H1 (cell line): ENCODE measurements around the gene C2CD4C. TPM values are rescaled to one million over a fixed set of nuclear protein-coding genes. Genes with fewer than 3 reads are reported as not detected.

ENCODE experiments used
- CTCF ChIA-PET: fragments of 300-600 bp; sonication (Branson Sonifier 250); formaldehyde crosslinking; loops from one replicate; lab custom pipeline; 2021; ENCODE audit not compliant: partially characterized antibody; lab: Charles Lee
- POLR2A ChIA-PET: fragments of 300-600 bp; sonication (Branson Sonifier 250); formaldehyde crosslinking; loops from one replicate; lab custom pipeline; 2021; ENCODE audit warnings: inconsistent platforms; ENCODE audit not compliant: partially characterized antibody; lab: Charles Lee
- DNase-seq, 2 experiments: peaks; one replicate each; pipeline versions ENCODE4 v3.0.0 to v3.0.0-alpha.2; 2010 to 2022; ENCODE audit warnings: low spot score in 2 of 2, low read depth in 1 of 2, mixed read lengths in 1 of 2
- FAIRE-seq: peaks from 2 replicates; lab custom pipeline; 2011; peaks lifted over from hg19 to GRCh38; lab: Jason Lieb, UNC
- H2AFZ ChIP-seq: 2 replicates; pipeline ENCODE4 v1.8.1; 2012; ENCODE audit warnings: low read length, inconsistent platforms
- H2AK5ac ChIP-seq: 2 replicates; pipeline ENCODE4 v1.6.1; 2013; ENCODE audit warnings: low read depth, low read length
- H2BK120ac ChIP-seq: replicated peaks from 2 replicates; pipeline ENCODE3; 2013; ENCODE audit warnings: low read depth, low read length, inconsistent platforms
- H2BK12ac ChIP-seq: 2 replicates; pipeline ENCODE4 v1.6.1; 2013; ENCODE audit warnings: low read depth, low read length
- H2BK15ac ChIP-seq: 2 replicates; pipeline ENCODE4 v1.6.1; 2013; ENCODE audit warnings: low read length
- H2BK20ac ChIP-seq: 2 replicates; pipeline ENCODE4 v1.6.1; 2013; ENCODE audit warnings: low read length
- H2BK5ac ChIP-seq: 2 replicates; pipeline ENCODE4 v1.6.1; 2013; ENCODE audit warnings: low read depth, low read length
- H3K14ac ChIP-seq: 2 replicates; pipeline ENCODE4 v1.6.1; 2013; ENCODE audit warnings: inconsistent platforms; ENCODE audit not compliant: insufficient read length
- H3K18ac ChIP-seq: 2 replicates; pipeline ENCODE4 v1.6.1; 2013; ENCODE audit warnings: low read length; ENCODE audit errors: extremely low read depth
- H3K23ac ChIP-seq: 2 replicates; pipeline ENCODE4 v1.6.1; 2013; ENCODE audit warnings: inconsistent platforms; ENCODE audit not compliant: insufficient read length
- H3K23me2 ChIP-seq: 2 replicates; pipeline ENCODE4 v1.6.1; 2013; ENCODE audit warnings: low read depth, low read length
- H3K27ac ChIP-seq: 2 replicates; pipeline ENCODE4 v1.6.1; 2011; ENCODE audit warnings: low read depth, low read length, inconsistent platforms
- H3K27me3 ChIP-seq, 4 experiments: replicated peaks in 1 of 4; 1 replicate in 1 of 4; 2 replicates in 3 of 4; pipeline versions ENCODE4 v1.6.1 to v1.8.1; 2011 to 2013; ENCODE audit warnings: low read length in 3 of 4, mild to moderate bottlenecking in 3 of 4, inconsistent platforms in 2 of 4, mixed read lengths in 2 of 4, moderate library complexity in 1 of 4; ENCODE audit not compliant: control insufficient read depth in 3 of 4, insufficient read depth in 3 of 4; ENCODE audit errors: extremely low read depth in 1 of 4
- H3K36me3 ChIP-seq, 4 experiments: 2 replicates each; pipeline versions ENCODE4 v1.6.1 to v1.8.1; 2011 to 2013; ENCODE audit warnings: mild to moderate bottlenecking in 4 of 4, low read length in 3 of 4, moderate library complexity in 2 of 4, control low read depth in 1 of 4, inconsistent platforms in 1 of 4; ENCODE audit not compliant: insufficient read depth in 4 of 4, control insufficient read depth in 2 of 4
- H3K4ac ChIP-seq: replicated peaks from 2 replicates; pipeline ENCODE3; 2013; ENCODE audit warnings: low read length, low read depth, mixed read lengths, inconsistent platforms; ENCODE audit not compliant: insufficient read length
- H3K4me1 ChIP-seq, 4 experiments: replicated peaks in 1 of 4; 1 replicate in 1 of 4; 2 replicates in 3 of 4; pipeline versions ENCODE4 v1.6.1 to v1.8.1; 2011 to 2013; ENCODE audit warnings: low read length in 3 of 4, inconsistent platforms in 2 of 4, mixed read lengths in 1 of 4; ENCODE audit not compliant: insufficient read depth in 4 of 4, control insufficient read depth in 3 of 4
- H3K4me2 ChIP-seq, 2 experiments: 2 replicates each; pipeline versions ENCODE4 v1.6.1 to v1.8.1; 2011 to 2013; ENCODE audit warnings: low read depth in 2 of 2, low read length in 2 of 2, control low read depth in 1 of 2, inconsistent platforms in 1 of 2, mild to moderate bottlenecking in 1 of 2; ENCODE audit not compliant: insufficient read depth in 1 of 2
- H3K4me3 ChIP-seq, 4 experiments: fragments of 200-600, 300-600 bp in 1 of 4; sonication (generic), shearing (Covaris generic), sonication (Bioruptor Twin) in 1 of 4; 2 replicates each; pipeline versions ENCODE4 v1.5.1 to v1.8.1; 2011 to 2016; ENCODE audit warnings: low read length in 4 of 4, low read depth in 3 of 4, control low read depth in 2 of 4, inconsistent platforms in 2 of 4, mild to moderate bottlenecking in 2 of 4, mixed read lengths in 1 of 4, moderate library complexity in 1 of 4; ENCODE audit not compliant: insufficient read depth in 2 of 4; ENCODE audit errors: extremely low read depth in 1 of 4
- H3K56ac ChIP-seq: replicated peaks from 2 replicates; pipeline ENCODE3; 2013; ENCODE audit warnings: low read depth, mild to moderate bottlenecking, mixed read lengths, low read length, inconsistent platforms; ENCODE audit not compliant: insufficient read length
- H3K79me1 ChIP-seq: 2 replicates; pipeline ENCODE4 v1.6.1; 2013; ENCODE audit warnings: low read depth, low read length, control low read depth
- H3K79me2 ChIP-seq, 2 experiments: 2 replicates each; pipeline versions ENCODE4 v1.6.1 to v1.8.1; 2012 to 2013; ENCODE audit warnings: low read length in 2 of 2, mild to moderate bottlenecking in 2 of 2, inconsistent platforms in 1 of 2; ENCODE audit not compliant: insufficient read depth in 2 of 2, control insufficient read depth in 1 of 2
- H3K9ac ChIP-seq, 4 experiments: replicated peaks in 1 of 4; 1 replicate in 1 of 4; 2 replicates in 3 of 4; pipeline versions ENCODE4 v1.6.1 to v1.8.1; 2011 to 2013; ENCODE audit warnings: low read depth in 3 of 4, low read length in 3 of 4, control low read depth in 2 of 4, mild to moderate bottlenecking in 2 of 4, moderate library complexity in 2 of 4, inconsistent platforms in 1 of 4; ENCODE audit errors: extremely low read depth in 1 of 4
- H3K9me3 ChIP-seq, 2 experiments: 2 replicates each; pipeline versions ENCODE4 v1.6.1 to v1.8.1; 2012 to 2013; ENCODE audit warnings: mild to moderate bottlenecking in 2 of 2, moderate library complexity in 2 of 2, control low read depth in 1 of 2, inconsistent platforms in 1 of 2, low read depth in 1 of 2, low read length in 1 of 2, mixed read lengths in 1 of 2; ENCODE audit not compliant: insufficient read depth in 2 of 2
- H4K20me1 ChIP-seq, 2 experiments: replicated peaks in 1 of 2; 2 replicates each; pipeline versions ENCODE3 to v1.8.1; 2011 to 2013; ENCODE audit warnings: inconsistent platforms in 2 of 2, low read length in 2 of 2, mild to moderate bottlenecking in 1 of 2; ENCODE audit not compliant: insufficient read depth in 2 of 2, control insufficient read depth in 1 of 2
- H4K5ac ChIP-seq: 2 replicates; pipeline ENCODE4 v1.6.1; 2013; ENCODE audit warnings: low read length, low read depth, mixed read lengths, inconsistent platforms; ENCODE audit not compliant: insufficient read length
- H4K8ac ChIP-seq: 2 replicates; pipeline ENCODE4 v1.8.0; 2013; ENCODE audit warnings: mild to moderate bottlenecking, moderate library complexity, low read length, inconsistent platforms; ENCODE audit not compliant: insufficient read depth; ENCODE audit errors: extremely low read depth
- H4K91ac ChIP-seq: replicated peaks from 2 replicates; pipeline ENCODE3; 2013; ENCODE audit warnings: low read length, mixed read lengths, inconsistent platforms; ENCODE audit not compliant: insufficient read length
- EGR1 ChIP-seq: IDR thresholded peaks from 2 replicates; pipeline ENCODE4 v1.6.1; 2011; ENCODE audit warnings: low read depth, low read length, borderline replicate concordance
- FOSL1 ChIP-seq: IDR thresholded peaks from 2 replicates; pipeline ENCODE4 v1.6.1; 2011; ENCODE audit warnings: mild to moderate bottlenecking, low read depth, low read length, moderate library complexity; ENCODE audit not compliant: insufficient read depth
- GABPA ChIP-seq: IDR thresholded peaks from 2 replicates; pipeline ENCODE4 v1.6.1; 2011; ENCODE audit warnings: mild to moderate bottlenecking, low read length, moderate library complexity, borderline replicate concordance; ENCODE audit not compliant: insufficient read depth
- NANOG ChIP-seq: IDR thresholded peaks from 2 replicates; pipeline ENCODE4 v1.6.1; 2011; ENCODE audit warnings: low read length, low read depth, mild to moderate bottlenecking, inconsistent platforms; ENCODE audit not compliant: insufficient read depth, poor library complexity, severe bottlenecking
- NRF1 ChIP-seq: IDR thresholded peaks from 2 replicates; pipeline ENCODE4 v1.6.1; 2011; ENCODE audit warnings: mild to moderate bottlenecking, low read depth, low read length, improper control_type of control experiment
- POLR2A ChIP-seq, 2 experiments: IDR thresholded peaks; 1 replicate in 1 of 2; 2 replicates in 1 of 2; pipeline ENCODE4 v1.6.1; 2011; ENCODE audit warnings: low read depth in 2 of 2, low read length in 2 of 2, mild to moderate bottlenecking in 2 of 2; ENCODE audit errors: control extremely low read depth in 1 of 2
- POLR2AphosphoS5 ChIP-seq: IDR thresholded peaks from 2 replicates; pipeline ENCODE4 v1.6.1; 2011; ENCODE audit warnings: low read depth, low read length
- POU5F1 ChIP-seq: IDR thresholded peaks from 2 replicates; pipeline ENCODE4 v1.6.1; 2011; ENCODE audit warnings: low read depth, mild to moderate bottlenecking, low read length, moderate library complexity
- RAD21 ChIP-seq, 2 experiments: IDR thresholded peaks in 1 of 2; conservative IDR thresholded peaks in 1 of 2; 2 replicates each; pipeline ENCODE4 v1.6.1; 2011; ENCODE audit warnings: low read depth in 2 of 2, low read length in 2 of 2, improper control_type of control experiment in 1 of 2, inconsistent platforms in 1 of 2, mild to moderate bottlenecking in 1 of 2, moderate library complexity in 1 of 2
- RFX5 ChIP-seq: IDR thresholded peaks from 2 replicates; pipeline ENCODE4 v1.6.1; 2011; ENCODE audit warnings: low read depth, low read length, improper control_type of control experiment, borderline replicate concordance
- RNF2 ChIP-seq: fragments of 200-900, 300-1000 bp; sonication (generic); IDR thresholded peaks from 2 replicates; pipeline ENCODE4 v1.7.1; 2016; ENCODE audit warnings: borderline replicate concordance, low read depth, mild to moderate bottlenecking, antibody characterized with exemption, low read length; ENCODE audit not compliant: poor library complexity, severe bottlenecking; ENCODE audit errors: missing control alignments
- SRF ChIP-seq: IDR thresholded peaks from 2 replicates; pipeline ENCODE4 v1.6.1; 2011; ENCODE audit warnings: mild to moderate bottlenecking, low read depth, low read length, moderate library complexity
- WGBS, 2 experiments: shearing (Covaris generic) in 1 of 2; methylation state at CpG; one replicate each; pipeline versions ENCODE4 v1.1.6 to v1.1.7; 2013 to 2015; ENCODE audit warnings: low lambda C conversion rate in 2 of 2, mixed read lengths in 2 of 2, inconsistent platforms in 1 of 2, low coverage in 1 of 2, missing lambda C conversion rate in 1 of 2; ENCODE audit not compliant: insufficient replicate concordance in 2 of 2, insufficient coverage in 1 of 2, insufficient read length in 1 of 2; ENCODE audit errors: extremely low coverage in 1 of 2, missing lambda C conversion rate in 1 of 2; 5-methylcytosine and 5-hydroxymethylcytosine counted together
- polyA plus RNA-seq, 7 experiments: library from polyadenylated mRNA; depleted of rRNA in 3 of 7; stranded (reverse) in 5 of 7; unstranded in 2 of 7; fragments of >200 nt in 5 of 7; fragments of 200-250 nt in 2 of 7; gene quantifications; 1 replicate in 5 of 7; 2 replicates in 1 of 7; 4 replicates in 1 of 7; pipeline versions ENCODE4 v1.2.1 to v1.2.3, GENCODE V29; 2011 to 2013; ENCODE audit warnings: missing spikeins in 2 of 7, mixed read lengths in 2 of 7
- total RNA-seq: library from RNA; stranded (reverse); fragmentation: NEBNext Ultra II Directional; extraction: Animal tissue kit (Norgen Biotek cat#: 25700); gene quantifications from 2 replicates; pipeline ENCODE4 v1.2.1, GENCODE V29; 2021

The C2CD4C gene
- total and polyA plus RNA-seq, 2 of the 8 experiments (the other 6 are each of a cell fraction or from before 2014, with no cell fraction given) = 3.8 to 6.3 TPM

DNA sequence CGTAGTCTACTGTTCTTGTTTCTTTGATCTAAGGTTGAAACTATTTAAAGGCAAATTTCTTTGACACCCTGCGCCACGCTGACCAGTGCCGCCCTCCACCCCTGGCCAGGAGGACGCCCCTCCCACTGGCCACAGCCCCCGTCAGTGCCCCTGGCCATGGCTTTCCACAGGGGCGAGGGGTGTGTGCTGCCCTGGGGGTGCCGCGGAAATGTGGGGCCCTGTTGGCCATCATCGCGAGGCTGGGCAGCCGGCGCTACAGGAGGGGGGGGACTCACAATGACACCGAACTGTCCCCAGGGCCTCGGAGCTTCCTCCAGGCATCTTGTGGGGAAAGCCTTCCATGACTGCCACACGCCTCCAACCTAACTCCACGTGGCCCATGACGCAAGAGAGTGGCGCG is 41.0 kb upstream of the C2CD4C start:
- H3K27ac ChIP-seq = no peak overlapping the region
- FAIRE-seq = no peak
- 83% methylated on average over 20 of the region's 20 CpGs; no CpG with 5 or more reads in 1 of the 2 experiments for WGBS, 2 experiments
- TF ChIP-seq POLR2AphosphoS5 = no peak
- TF ChIP-seq POLR2A (IDR thresholded peaks at IDR 0.05; ENCODE audit: control extremely low read depth in 1 of 2, low read depth in 2 of 2, low read length in 2 of 2) = no peak
- TF ChIP-seq POU5F1 = no peak
- TF ChIP-seq SRF = no peak
- TF ChIP-seq NANOG = no peak
- no peak for TF ChIP-seq RNF2
- no peak for TF ChIP-seq FOSL1
- no peak for TF ChIP-seq RAD21 (IDR thresholded peaks at IDR 0.05 in 1 of 2, conservative IDR thresholded peaks at IDR 0.05 in 1 of 2; ENCODE audit: low read depth in 2 of 2, low read length in 2 of 2)
- TF ChIP-seq EGR1 = no peak
- TF ChIP-seq RFX5 = no peak
- TF ChIP-seq NRF1 = no peak
- TF ChIP-seq GABPA = no peak

More for the DNA sequence above, 41.0 kb upstream of the C2CD4C start:
- no peak overlapping the region for H4K91ac ChIP-seq
- H3K4ac ChIP-seq = no peak overlapping the region
- H2AFZ ChIP-seq = no peak overlapping the region
- no peak overlapping the region for H2BK15ac ChIP-seq
- H3K4me3 ChIP-seq = no peak overlapping the region
- H3K4me1 ChIP-seq = no peaks in the 10 kb centered on the region
- no peak overlapping the region for H4K8ac ChIP-seq
- no peaks in the 10 kb centered on the region for H3K79me2 ChIP-seq
- ChIA-PET CTCF (no interaction called here), POLR2A (interaction anchor here (1.0 kb wide), 1 partner anchor 10 kb away, joined by 3 read pairs; no protein-coding TSS in a partner anchor)
- H2BK120ac ChIP-seq = no peak overlapping the region
- H3K9ac ChIP-seq = no peak overlapping the region
- no peak overlapping the region for H2AK5ac ChIP-seq
- H3K23me2 ChIP-seq = no peaks in the 10 kb centered on the region
- no peak overlapping the region for H3K14ac ChIP-seq
- H2BK12ac ChIP-seq = no peak overlapping the region
- no peak overlapping the region for H2BK5ac ChIP-seq
- no peaks in the 10 kb centered on the region for H4K20me1 ChIP-seq
- DNase-seq = no peak
- H3K36me3 ChIP-seq = no peaks in the 10 kb centered on the region
- no peaks in the 10 kb centered on the region for H3K79me1 ChIP-seq
- H3K27me3 ChIP-seq = no peaks in the 10 kb centered on the region
- no peak overlapping the region for H3K18ac ChIP-seq
- H3K9me3 ChIP-seq = peaks cover 12 to 15% of the 10 kb centered on the region in 2 experiments; a peak in 3 of 4 replicates
- H4K5ac ChIP-seq = no peak overlapping the region
- no peak overlapping the region for H3K4me2 ChIP-seq
- no peak overlapping the region for H2BK20ac ChIP-seq
- no peak overlapping the region for H3K56ac ChIP-seq
- no peak overlapping the region for H3K23ac ChIP-seq
